ENCODE measurements around the gene PCNT. TPM values are rescaled to one million over a fixed set of nuclear protein-coding genes. Genes with fewer than 3 reads are reported as not detected.

The PCNT gene
- total RNA-seq, 3 donors from 2014 or later = 25.2 to 31.0 (median 28.5) TPM

GRCh38 chr21:46424039-46424591, 100.2 kb downstream of the PCNT start:
- Histone ChIP-seq H3K27ac (no peak overlapping the region), H3K9me3 (no peaks in the 10 kb centered on the region), H3K36me3 (no peaks in the 10 kb centered on the region), H3K27me3 (no peaks in the 10 kb centered on the region), H3K4me3 (no peak overlapping the region), H3K4me1 (no peaks in the 10 kb centered on the region)
- TF ChIP-seq POLR2A (IDR thresholded peaks at IDR 0.05) (no peak), POLR2AphosphoS5 (IDR thresholded peaks at IDR 0.05) (no peak), CTCF (IDR thresholded peaks at IDR 0.05) (no peak)
- intact Hi-C loops (cut with DNase I; ENCODE audit: low total_unique reads) = no loop called here
- no peak for DNase-seq (ENCODE audit: low spot score in 2 of 2)

- intact Hi-C loops (cut with DNase I; ENCODE audit: low total_unique reads) = no loop called here
- no peaks in the 10 kb centered on the region for H3K9me3 ChIP-seq
- no peak for TF ChIP-seq CTCF (IDR thresholded peaks at IDR 0.05)
- TF ChIP-seq POLR2A (IDR thresholded peaks at IDR 0.05) = no peak
- no peak for TF ChIP-seq POLR2AphosphoS5 (IDR thresholded peaks at IDR 0.05)
- H3K36me3 ChIP-seq = peaks cover under 1% of the 10 kb centered on the region
- no peaks in the 10 kb centered on the region for H3K27me3 ChIP-seq
- no peak overlapping the region for H3K27ac ChIP-seq
- no peak for DNase-seq (ENCODE audit: low spot score in 2 of 2)
- H3K4me3 ChIP-seq = no peak overlapping the region
- H3K4me1 ChIP-seq = no peaks in the 10 kb centered on the region
Observed at GRCh38 chr21:46424621-46425020, 100.7 kb downstream of the PCNT start.

GRCh38 chr21:46425041-46425440, 101.1 kb downstream of the PCNT start:
- no peak overlapping the region for H3K4me3 ChIP-seq
- DNase-seq (ENCODE audit: low spot score in 2 of 2) = no peak
- intact Hi-C loops (cut with DNase I; ENCODE audit: low total_unique reads) = no loop called here
- H3K4me1 ChIP-seq = no peaks in the 10 kb centered on the region
- no peak overlapping the region for H3K27ac ChIP-seq
- TF ChIP-seq POLR2AphosphoS5 (IDR thresholded peaks at IDR 0.05) (no peak), CTCF (IDR thresholded peaks at IDR 0.05) (no peak), POLR2A (IDR thresholded peaks at IDR 0.05) (no peak)
- H3K36me3 ChIP-seq = peaks cover 5% of the 10 kb centered on the region
- H3K27me3 ChIP-seq = no peaks in the 10 kb centered on the region
- no peaks in the 10 kb centered on the region for H3K9me3 ChIP-seq

- TF ChIP-seq POLR2A (IDR thresholded peaks at IDR 0.05) = no peak
- no peak for TF ChIP-seq CTCF (IDR thresholded peaks at IDR 0.05)
- TF ChIP-seq POLR2AphosphoS5 (IDR thresholded peaks at IDR 0.05) = no peak
- Histone ChIP-seq H3K27me3 (no peaks in the 10 kb centered on the region), H3K9me3 (no peaks in the 10 kb centered on the region), H3K36me3 (peaks cover 9% of the 10 kb centered on the region), H3K4me1 (no peaks in the 10 kb centered on the region), H3K27ac (no peak overlapping the region), H3K4me3 (no peak overlapping the region)
- intact Hi-C loops (cut with DNase I; ENCODE audit: low total_unique reads) = no loop called here
- DNase-seq (ENCODE audit: low spot score in 2 of 2) = peak in 1 of 2 donors; percentile 20
Observed at GRCh38 chr21:46425571-46425970, 101.6 kb downstream of the PCNT start.

DNA sequence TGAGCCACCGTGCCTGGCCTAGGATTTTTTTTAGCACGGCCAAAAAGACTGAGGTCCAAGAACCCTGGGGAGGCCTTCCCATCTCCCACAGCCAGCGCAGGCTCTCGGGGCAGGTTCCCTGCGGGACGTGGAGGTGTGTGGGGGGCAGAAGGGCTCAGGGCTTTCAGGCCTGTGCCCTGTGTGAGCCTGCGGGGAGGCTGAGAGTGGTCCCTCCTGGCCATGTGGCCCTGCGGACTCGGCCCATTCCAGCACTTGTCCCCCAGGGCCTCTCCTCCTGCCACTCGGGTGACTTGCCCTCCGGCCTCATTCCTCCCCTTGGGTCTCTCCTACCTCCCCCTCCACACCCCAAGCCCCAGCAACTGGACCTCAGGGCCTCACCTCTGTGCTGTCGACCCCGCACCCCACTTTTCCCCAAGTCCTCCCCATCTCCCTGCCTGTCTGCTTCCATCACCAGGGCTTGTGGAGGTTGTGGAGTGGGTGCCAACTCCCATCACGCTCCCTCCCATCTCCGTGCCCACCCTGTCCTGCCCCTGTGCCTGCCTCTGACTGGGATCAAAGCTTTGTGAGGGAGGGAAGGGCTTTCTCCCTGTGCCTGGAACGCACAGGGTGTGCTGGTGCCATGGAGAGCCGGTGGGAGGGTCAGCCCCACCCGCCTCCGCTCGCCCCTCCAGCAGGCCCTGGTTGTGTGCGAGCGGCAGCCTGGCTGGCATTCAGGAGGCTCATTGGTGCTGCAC, 102.5 kb downstream of the PCNT start:
- H3K36me3 ChIP-seq = peaks cover 9% of the 10 kb centered on the region
- intact Hi-C loops (cut with DNase I; ENCODE audit: low total_unique reads) = no loop called here

More for the DNA sequence above, 102.5 kb downstream of the PCNT start:
- Histone ChIP-seq H3K9me3 (no peaks in the 10 kb centered on the region), H3K27ac (no peak overlapping the region), H3K4me3 (no peak overlapping the region), H3K4me1 (no peaks in the 10 kb centered on the region), H3K27me3 (no peaks in the 10 kb centered on the region)
- no peak for DNase-seq (ENCODE audit: low spot score in 2 of 2)
- no peak for TF ChIP-seq CTCF (IDR thresholded peaks at IDR 0.05)
- TF ChIP-seq POLR2AphosphoS5 (IDR thresholded peaks at IDR 0.05) = no peak
- no peak for TF ChIP-seq POLR2A (IDR thresholded peaks at IDR 0.05)

Data from breast epithelium (tissue), 4 donors.